Activated naive CD4-positive, alpha-beta T cell treated with anti-CD3 and anti-CD28 coated beads, Interleukin-2, amount 50 U/mL, for 24 hours (primary cell): ENCODE measurements around the gene ZSCAN2.
A peak's percentile ranks its signal among the peaks of the same experiment; 100 is the strongest.

ENCODE experiments used
- H3K27ac Mint-ChIP-seq: one replicate; pipeline ENCODE4 v1.8.0; 2021; ENCODE audit warnings: mild to moderate bottlenecking, mixed read lengths
- H3K27me3 Mint-ChIP-seq: one replicate; pipeline ENCODE4 v1.8.0; 2021; ENCODE audit warnings: mixed read lengths
- H3K36me3 Mint-ChIP-seq: one replicate; pipeline ENCODE4 v1.8.0; 2021; ENCODE audit warnings: mixed read lengths
- H3K4me1 Mint-ChIP-seq: one replicate; pipeline ENCODE4 v1.8.0; 2021; ENCODE audit warnings: mixed read lengths
- H3K4me3 Mint-ChIP-seq: one replicate; pipeline ENCODE4 v1.8.0; 2021; ENCODE audit warnings: mild to moderate bottlenecking, mixed read lengths
- H3K9me3 Mint-ChIP-seq: one replicate; pipeline ENCODE4 v1.8.0; 2021; ENCODE audit warnings: mixed read lengths

Gene ZSCAN2

GRCh38 chr15:84590406-84590805 lies 10.4 kb upstream of the ZSCAN2 start:
- no peak overlapping the region for H3K27ac Mint-ChIP-seq
- no peaks in the 10 kb centered on the region for H3K9me3 Mint-ChIP-seq
- no peaks in the 10 kb centered on the region for H3K36me3 Mint-ChIP-seq
- H3K4me3 Mint-ChIP-seq = no peak overlapping the region
- no peaks in the 10 kb centered on the region for H3K27me3 Mint-ChIP-seq
- peaks cover 8% of the 10 kb centered on the region for H3K4me1 Mint-ChIP-seq

GRCh38 chr15:84591815-84592214 lies 9.0 kb upstream of the ZSCAN2 start:
- Mint-ChIP-seq H3K27ac (no peak overlapping the region), H3K36me3 (no peaks in the 10 kb centered on the region), H3K4me1 (peaks cover 10% of the 10 kb centered on the region), H3K4me3 (no peak overlapping the region), H3K27me3 (no peaks in the 10 kb centered on the region), H3K9me3 (no peaks in the 10 kb centered on the region)

- H3K4me3 Mint-ChIP-seq = no peak overlapping the region
- no peaks in the 10 kb centered on the region for H3K27me3 Mint-ChIP-seq
- no peak overlapping the region for H3K27ac Mint-ChIP-seq
- peaks cover 40% of the 10 kb centered on the region for H3K4me1 Mint-ChIP-seq
- H3K36me3 Mint-ChIP-seq = no peaks in the 10 kb centered on the region
- H3K9me3 Mint-ChIP-seq = no peaks in the 10 kb centered on the region
Observed at GRCh38 chr15:84594617-84595290, 6.1 kb upstream of the ZSCAN2 start.

- H3K27ac Mint-ChIP-seq = no peak overlapping the region
- no peaks in the 10 kb centered on the region for H3K9me3 Mint-ChIP-seq
- no peaks in the 10 kb centered on the region for H3K27me3 Mint-ChIP-seq
- H3K36me3 Mint-ChIP-seq = no peaks in the 10 kb centered on the region
- no peak overlapping the region for H3K4me3 Mint-ChIP-seq
- H3K4me1 Mint-ChIP-seq = peaks cover 47% of the 10 kb centered on the region
Observed at GRCh38 chr15:84595660-84596059, 5.1 kb upstream of the ZSCAN2 start.

GRCh38 chr15:84597296-84597695 lies 3.5 kb upstream of the ZSCAN2 start:
- no peak overlapping the region for H3K4me3 Mint-ChIP-seq
- H3K4me1 Mint-ChIP-seq = peaks cover 55% of the 10 kb centered on the region
- H3K27me3 Mint-ChIP-seq = no peaks in the 10 kb centered on the region
- no peak overlapping the region for H3K27ac Mint-ChIP-seq
- no peaks in the 10 kb centered on the region for H3K36me3 Mint-ChIP-seq
- H3K9me3 Mint-ChIP-seq = no peaks in the 10 kb centered on the region

GRCh38 chr15:84598250-84598649 lies 2.6 kb upstream of the ZSCAN2 start:
- peaks cover 2% of the 10 kb centered on the region for H3K36me3 Mint-ChIP-seq
- H3K9me3 Mint-ChIP-seq = no peaks in the 10 kb centered on the region
- H3K27ac Mint-ChIP-seq = no peak overlapping the region
- no peak overlapping the region for H3K4me3 Mint-ChIP-seq
- no peaks in the 10 kb centered on the region for H3K27me3 Mint-ChIP-seq
- H3K4me1 Mint-ChIP-seq = peaks cover 60% of the 10 kb centered on the region

GRCh38 chr15:84598993-84599392 lies 1.8 kb upstream of the ZSCAN2 start:
- peaks cover 64% of the 10 kb centered on the region for H3K4me1 Mint-ChIP-seq
- peak overlapping the region; percentile 41 for H3K27ac Mint-ChIP-seq
- no peaks in the 10 kb centered on the region for H3K27me3 Mint-ChIP-seq
- H3K4me3 Mint-ChIP-seq = peak overlapping the region; percentile 42
- no peaks in the 10 kb centered on the region for H3K9me3 Mint-ChIP-seq
- H3K36me3 Mint-ChIP-seq = peaks cover 2% of the 10 kb centered on the region

- Mint-ChIP-seq H3K27ac (no peak overlapping the region), H3K4me1 (peaks cover 64% of the 10 kb centered on the region), H3K36me3 (peaks cover 2% of the 10 kb centered on the region), H3K9me3 (no peaks in the 10 kb centered on the region), H3K4me3 (peak overlapping the region; percentile 93), H3K27me3 (no peaks in the 10 kb centered on the region)
Observed at GRCh38 chr15:84599906-84600305, 903 bp upstream of the ZSCAN2 start.

- Mint-ChIP-seq H3K9me3 (no peaks in the 10 kb centered on the region), H3K4me1 (peaks cover 69% of the 10 kb centered on the region), H3K36me3 (peaks cover 2% of the 10 kb centered on the region), H3K4me3 (peak overlapping the region; percentile 93), H3K27ac (peak overlapping the region; percentile 59), H3K27me3 (no peaks in the 10 kb centered on the region)
Observed at GRCh38 chr15:84600331-84600686, 500 bp upstream of the ZSCAN2 start.

GRCh38 chr15:84601555-84601838 lies 688 bp downstream of the ZSCAN2 start:
- Mint-ChIP-seq H3K4me3 (peak overlapping the region; percentile 93), H3K4me1 (peaks cover 80% of the 10 kb centered on the region), H3K36me3 (peaks cover 2% of the 10 kb centered on the region), H3K27me3 (no peaks in the 10 kb centered on the region), H3K9me3 (no peaks in the 10 kb centered on the region), H3K27ac (no peak overlapping the region)

- peaks cover 72% of the 10 kb centered on the region for H3K4me1 Mint-ChIP-seq
- H3K27ac Mint-ChIP-seq = peak overlapping the region; percentile 46
- H3K9me3 Mint-ChIP-seq = no peaks in the 10 kb centered on the region
- peaks cover 7% of the 10 kb centered on the region for H3K36me3 Mint-ChIP-seq
- H3K27me3 Mint-ChIP-seq = no peaks in the 10 kb centered on the region
- no peak overlapping the region for H3K4me3 Mint-ChIP-seq
Observed at GRCh38 chr15:84603630-84604379, 3.0 kb downstream of the ZSCAN2 start.

- Mint-ChIP-seq H3K27me3 (no peaks in the 10 kb centered on the region), H3K4me3 (no peak overlapping the region), H3K9me3 (no peaks in the 10 kb centered on the region), H3K4me1 (peaks cover 63% of the 10 kb centered on the region), H3K36me3 (peaks cover 11% of the 10 kb centered on the region), H3K27ac (peak overlapping the region; percentile 71)
Observed at GRCh38 chr15:84604826-84605553, 4.2 kb downstream of the ZSCAN2 start.

GRCh38 chr15:84605554-84605882 lies 4.7 kb downstream of the ZSCAN2 start:
- H3K4me3 Mint-ChIP-seq = no peak overlapping the region
- H3K4me1 Mint-ChIP-seq = peaks cover 59% of the 10 kb centered on the region
- peaks cover 11% of the 10 kb centered on the region for H3K36me3 Mint-ChIP-seq
- no peaks in the 10 kb centered on the region for H3K27me3 Mint-ChIP-seq
- H3K9me3 Mint-ChIP-seq = no peaks in the 10 kb centered on the region
- peak overlapping the region; percentile 71 for H3K27ac Mint-ChIP-seq

GRCh38 chr15:84606653-84607120 lies 5.9 kb downstream of the ZSCAN2 start:
- Mint-ChIP-seq H3K36me3 (peaks cover 11% of the 10 kb centered on the region), H3K4me1 (peaks cover 55% of the 10 kb centered on the region), H3K9me3 (no peaks in the 10 kb centered on the region), H3K27me3 (no peaks in the 10 kb centered on the region), H3K27ac (no peak overlapping the region), H3K4me3 (no peak overlapping the region)

- Mint-ChIP-seq H3K36me3 (peaks cover 9% of the 10 kb centered on the region), H3K4me3 (no peak overlapping the region), H3K9me3 (no peaks in the 10 kb centered on the region), H3K4me1 (peaks cover 40% of the 10 kb centered on the region), H3K27me3 (no peaks in the 10 kb centered on the region), H3K27ac (no peak overlapping the region)
Observed at GRCh38 chr15:84608707-84609284, 8.0 kb downstream of the ZSCAN2 start.
